Activated CD4-positive, alpha-beta T cell treated with anti-CD3 and anti-CD28 coated beads for 48 hours (primary cell): Measurements from ENCODE around the gene TMED3.
A peak's percentile ranks its signal among the peaks of the same experiment; 100 is the strongest.

Experiments used
- DNase-seq: peaks from one replicate; pipeline ENCODE4 v3.0.0-alpha.2; 2020

TMED3 gene

GRCh38 chr15:79310985-79311900 lies at the start of gene TMED3:
Gene TMED3, plus strand, starts transcription at chr15:79311112. Its CDS starts 138 bp downstream, at chr15:79311250.
- DNase-seq: peak; percentile 88

GRCh38 chr15:79261836-79262235 lies 49.1 kb upstream of the TMED3 start:
- DNase-seq: no peak

GRCh38 chr15:79265167-79265566 lies 45.7 kb upstream of the TMED3 start:
- no peak for DNase-seq

GRCh38 chr15:79265987-79266579 lies 44.8 kb upstream of the TMED3 start:
- no peak for DNase-seq

- no peak for DNase-seq
Measured at GRCh38 chr15:79282371-79283251, 28.3 kb upstream of the TMED3 start, which contains the start of gene ANKRD34C. Gene ANKRD34C, plus strand, starts transcription at chr15:79282722. Its CDS starts 10,563 bp downstream, at chr15:79293285.

- peak; percentile 56 for DNase-seq
Measured at GRCh38 chr15:79283252-79284048, 27.5 kb upstream of the TMED3 start.

- DNase-seq: no peak
Measured at GRCh38 chr15:79290642-79291275, 20.2 kb upstream of the TMED3 start.

- no peak for DNase-seq
Measured at GRCh38 chr15:79292011-79292410, 18.9 kb upstream of the TMED3 start.

GRCh38 chr15:79294075-79294474 lies 16.8 kb upstream of the TMED3 start:
- DNase-seq: no peak

- no peak for DNase-seq
Measured at GRCh38 chr15:79296583-79296982, 14.3 kb upstream of the TMED3 start.

- DNase-seq: no peak
Measured at GRCh38 chr15:79299126-79299840, 11.6 kb upstream of the TMED3 start.

GRCh38 chr15:79299841-79300235 lies 11.1 kb upstream of the TMED3 start:
- no peak for DNase-seq

GRCh38 chr15:79307251-79307650 lies 3.7 kb upstream of the TMED3 start:
- peak; percentile 16 for DNase-seq

- DNase-seq: no peak
Measured at GRCh38 chr15:79308874-79309273, 2.0 kb upstream of the TMED3 start.

GRCh38 chr15:79310612-79310984 lies 314 bp upstream of the TMED3 start:
- DNase-seq: no peak

- DNase-seq: no peak
Measured at GRCh38 chr15:79311901-79312553, 1.1 kb downstream of the TMED3 start.

- no peak for DNase-seq
Measured at GRCh38 chr15:79314186-79314585, 3.3 kb downstream of the TMED3 start.

- no peak for DNase-seq
Measured at GRCh38 chr15:79314811-79315210, 3.9 kb downstream of the TMED3 start.

- no peak for DNase-seq
Measured at GRCh38 chr15:79315623-79316328, 4.9 kb downstream of the TMED3 start.

- no peak for DNase-seq
Measured at GRCh38 chr15:79316864-79317263, 6.0 kb downstream of the TMED3 start.
